HG03575 (cell line): ENCODE measurements around the gene PSMD8.

Source experiments
- ATAC-seq: cut with Tn5 transposase; IDR thresholded peaks from one replicate; pipeline ENCODE4 v1.9.1; 2021; ENCODE audit not compliant: unreplicated experiment, insufficient number of reproducible peaks, low FRiP score; ENCODE audit errors: extremely low read depth

The PSMD8 gene

DNA sequence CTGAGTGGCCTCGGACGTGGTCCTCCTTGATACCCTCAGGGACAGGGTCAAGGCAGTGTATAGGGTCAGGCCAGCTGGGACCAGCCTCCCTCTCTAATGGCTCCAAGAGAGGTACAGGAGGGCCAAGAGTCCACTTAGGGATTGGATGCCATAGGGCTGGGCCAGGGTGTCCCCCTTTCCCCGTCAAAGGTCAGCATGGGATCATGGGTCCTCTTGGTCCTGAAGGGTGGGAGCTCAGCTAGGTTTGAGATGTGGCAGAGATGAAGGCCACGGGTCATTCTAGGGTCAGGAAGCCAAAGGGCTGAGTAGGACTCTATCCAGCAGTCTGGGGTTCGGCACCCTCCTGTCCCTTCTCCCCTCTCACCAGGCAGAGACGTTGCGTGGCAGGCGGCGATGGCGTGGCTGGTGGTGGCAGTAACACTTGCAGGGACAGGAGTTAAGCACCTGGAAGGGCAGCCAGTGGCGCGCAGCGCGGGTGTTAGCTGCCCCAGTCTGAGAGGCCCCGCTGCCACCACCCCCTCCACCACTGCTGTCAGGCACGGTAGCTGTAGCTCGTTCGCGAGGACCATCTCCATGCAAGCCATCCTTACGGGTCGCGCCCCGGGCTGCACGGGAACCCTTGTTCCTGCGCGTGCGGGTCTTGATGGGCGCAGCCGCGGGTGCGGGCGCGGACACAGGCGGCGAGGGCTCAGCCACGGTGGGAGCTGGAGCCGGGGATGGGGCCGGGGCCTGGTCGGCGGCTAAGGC lies 10.9 kb downstream of the PSMD8 start:
- ATAC-seq, result no peak

GRCh38 chr19:38385804-38386257 lies 11.5 kb downstream of the PSMD8 start:
- ATAC-seq, result no peak

- no peak for ATAC-seq
These were observed 12.1 kb downstream of the PSMD8 start for GRCh38 chr19:38386300-38386970.

DNA sequence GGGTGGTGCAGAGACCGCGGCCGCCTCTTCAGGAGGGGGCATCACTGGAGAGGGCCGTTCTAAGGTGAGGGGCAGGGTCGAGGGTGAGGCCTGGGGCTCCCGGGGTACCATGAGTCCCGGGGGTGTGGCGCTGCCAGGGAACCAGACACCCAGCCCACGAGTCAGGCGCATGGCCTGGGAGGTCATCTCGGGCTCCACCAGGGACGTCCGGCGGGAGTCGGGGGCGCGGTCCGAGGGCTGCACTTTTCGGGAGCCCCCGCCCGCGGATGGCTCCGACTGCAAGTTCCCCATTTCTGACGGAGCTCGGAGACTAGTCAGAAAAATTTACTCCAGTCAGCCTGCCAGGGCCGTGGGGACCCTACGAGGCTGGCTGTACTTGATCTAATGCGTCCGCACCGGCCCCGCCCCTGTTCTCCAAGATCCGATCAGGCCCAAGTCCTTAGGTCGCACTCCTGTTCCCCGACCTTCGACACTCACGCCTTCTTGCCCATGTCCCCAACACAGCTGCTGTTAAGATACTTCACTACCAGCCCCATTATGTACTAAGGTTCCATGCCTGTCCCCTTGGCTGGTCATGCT lies 12.7 kb downstream of the PSMD8 start:
- no peak for ATAC-seq

GRCh38 chr19:38387550-38388348 lies 13.4 kb downstream of the PSMD8 start, which contains the start of gene GGN:
Gene GGN (minus strand): TSS chr19:38388034. CDS start chr19:38387261, 773 bp downstream.
- no peak for ATAC-seq

DNA sequence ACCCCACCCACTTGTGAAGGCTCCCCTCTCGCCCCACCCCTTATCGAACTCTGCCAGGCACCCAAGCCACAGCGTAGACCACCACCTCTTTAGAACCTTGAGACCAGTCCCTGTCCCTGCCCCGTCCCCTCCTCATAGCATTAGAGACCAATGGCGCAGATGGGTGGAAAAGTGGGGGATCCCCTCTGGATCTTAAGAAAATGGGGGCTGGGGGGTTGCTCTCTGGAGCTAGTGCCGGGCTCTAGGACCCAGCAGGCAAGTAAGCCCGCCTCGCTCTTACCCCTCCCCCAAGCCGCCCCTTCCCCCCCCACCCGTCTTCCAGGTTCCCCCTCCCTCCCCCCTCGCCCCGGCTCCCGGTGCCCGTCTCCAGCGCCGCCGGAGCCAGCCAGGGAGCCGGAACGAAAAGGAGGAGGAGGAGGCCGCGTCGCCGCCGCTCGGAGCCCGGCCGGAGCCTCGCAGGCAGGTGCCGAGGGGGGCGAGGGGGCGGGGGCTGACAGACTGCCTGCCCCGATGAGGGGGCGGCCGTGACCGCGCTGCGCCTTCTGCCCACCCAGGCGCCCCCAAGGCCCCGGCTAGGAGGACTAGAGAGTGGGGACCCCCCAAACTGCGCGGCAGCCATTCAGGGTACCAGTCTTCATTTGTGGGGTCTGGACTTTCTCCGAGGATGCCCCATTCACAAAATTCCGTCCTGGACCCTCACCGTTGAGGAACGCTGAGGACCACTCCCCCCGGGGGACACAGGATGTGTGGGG lies 14.2 kb downstream of the PSMD8 start, which contains the start of gene SPRED3:
TSS of gene SPRED3 (plus strand) at position 349 of the 752 bp plus-strand sequence. CDS start 1,606 bp downstream, outside the sequence.
- ATAC-seq, result no peak

DNA sequence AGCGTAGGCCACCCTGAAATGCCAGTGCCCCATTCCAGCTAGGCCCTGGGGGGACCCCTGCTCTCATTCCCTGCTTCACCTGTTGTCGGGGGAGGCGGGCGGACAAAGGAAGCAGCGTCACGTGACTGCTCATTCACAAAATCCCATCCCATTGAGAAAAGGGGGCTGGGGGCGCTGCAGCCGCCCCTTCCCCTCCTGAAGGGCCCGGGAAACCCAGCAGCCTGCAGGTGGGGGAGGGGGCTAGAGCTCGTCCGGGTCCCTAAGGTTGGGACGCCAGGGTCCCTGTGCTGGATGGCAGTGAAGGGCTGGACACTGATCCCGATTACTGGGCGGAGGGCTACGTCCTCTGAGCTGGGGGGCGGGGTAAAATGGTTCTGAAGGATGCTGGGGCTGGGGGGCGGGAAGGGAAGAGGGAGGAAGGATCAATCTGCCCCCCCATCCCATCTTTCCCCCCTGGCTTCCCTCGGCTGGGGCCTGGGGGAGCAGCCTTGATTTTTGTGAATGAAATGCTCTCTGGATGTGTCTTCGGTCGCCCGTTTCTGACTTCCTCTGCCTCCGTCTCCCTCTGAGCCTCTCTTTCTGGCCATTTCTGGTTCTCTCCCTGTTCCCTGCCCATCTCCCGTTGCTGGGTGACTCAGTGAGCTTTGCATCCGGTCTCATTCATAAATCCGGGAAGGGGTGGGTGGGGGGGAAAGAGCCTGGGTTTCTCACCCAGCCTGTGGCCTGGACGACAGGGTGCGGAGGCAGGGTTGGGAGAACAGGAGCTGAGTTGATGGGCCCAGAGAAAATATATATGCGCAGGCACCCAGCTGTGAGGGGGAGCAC lies 14.9 kb downstream of the PSMD8 start:
- ATAC-seq, result no peak

DNA sequence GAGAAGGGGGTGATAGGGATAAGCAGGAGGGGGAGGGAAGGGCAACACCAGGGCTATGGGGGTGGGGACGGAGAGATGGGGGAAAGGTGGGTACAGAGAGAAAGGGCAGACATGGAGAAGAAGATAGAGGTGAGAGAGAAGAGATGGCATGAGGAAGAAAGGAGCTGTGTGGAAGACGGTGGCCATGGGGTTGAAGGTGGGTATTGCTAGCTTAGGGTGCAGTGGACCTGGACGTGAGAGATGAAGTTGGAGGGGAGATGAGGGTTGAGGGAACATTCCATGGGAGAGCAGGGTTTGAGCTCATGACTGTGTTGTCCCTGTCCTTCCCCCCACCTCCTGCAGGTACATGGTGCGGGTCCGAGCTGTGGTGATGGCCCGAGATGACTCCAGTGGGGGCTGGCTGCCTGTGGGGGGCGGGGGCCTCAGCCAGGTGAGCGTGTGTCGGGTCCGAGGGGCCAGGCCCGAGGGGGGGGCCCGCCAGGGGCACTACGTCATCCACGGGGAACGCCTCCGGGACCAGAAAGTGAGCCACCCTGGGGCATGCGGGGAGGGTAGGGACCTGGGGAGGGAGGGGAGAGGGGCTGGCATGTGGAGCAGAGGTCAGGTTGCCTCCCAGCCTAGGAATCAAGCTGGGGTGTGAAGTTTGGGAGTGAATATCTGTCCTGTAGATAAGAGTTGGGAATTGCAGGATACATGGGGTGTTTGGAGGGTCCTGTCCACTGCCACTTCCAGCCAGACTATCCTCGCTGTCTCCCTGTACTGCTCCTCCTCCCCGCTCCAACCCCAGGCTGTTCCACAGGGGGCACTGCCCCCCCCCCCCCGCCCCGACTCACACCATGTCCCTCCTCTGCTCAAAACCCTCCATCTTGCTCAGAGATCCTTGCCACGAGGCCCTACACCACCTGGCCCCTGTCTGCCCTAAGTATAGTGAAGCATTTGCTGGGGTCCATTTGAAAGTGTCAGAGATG lies 15.9 kb downstream of the PSMD8 start:
- no peak for ATAC-seq

DNA sequence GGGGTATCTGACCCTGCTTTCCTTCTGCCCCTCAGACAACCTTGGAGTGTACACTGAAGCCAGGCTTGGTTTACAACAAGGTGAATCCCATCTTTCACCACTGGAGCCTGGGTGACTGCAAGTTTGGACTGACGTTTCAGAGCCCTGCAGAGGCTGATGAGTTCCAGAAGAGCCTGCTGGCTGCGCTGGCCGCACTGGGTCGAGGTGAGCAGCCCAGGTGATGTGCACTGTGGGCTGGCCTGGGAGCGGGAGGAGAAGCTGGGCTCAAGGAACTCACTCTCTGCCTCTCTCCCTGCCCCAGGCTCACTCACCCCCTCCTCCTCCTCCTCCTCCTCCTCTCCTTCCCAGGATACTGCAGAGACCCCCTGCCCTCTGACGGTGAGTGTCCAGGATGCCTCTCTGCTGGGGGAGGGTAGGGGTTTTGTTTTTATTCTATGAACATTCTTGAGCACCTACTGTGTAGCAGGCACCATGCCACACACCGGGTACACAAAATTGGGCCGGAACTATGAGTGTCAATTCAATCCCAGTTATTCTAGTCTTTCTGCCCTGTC lies 17.6 kb downstream of the PSMD8 start:
- no peak for ATAC-seq

DNA sequence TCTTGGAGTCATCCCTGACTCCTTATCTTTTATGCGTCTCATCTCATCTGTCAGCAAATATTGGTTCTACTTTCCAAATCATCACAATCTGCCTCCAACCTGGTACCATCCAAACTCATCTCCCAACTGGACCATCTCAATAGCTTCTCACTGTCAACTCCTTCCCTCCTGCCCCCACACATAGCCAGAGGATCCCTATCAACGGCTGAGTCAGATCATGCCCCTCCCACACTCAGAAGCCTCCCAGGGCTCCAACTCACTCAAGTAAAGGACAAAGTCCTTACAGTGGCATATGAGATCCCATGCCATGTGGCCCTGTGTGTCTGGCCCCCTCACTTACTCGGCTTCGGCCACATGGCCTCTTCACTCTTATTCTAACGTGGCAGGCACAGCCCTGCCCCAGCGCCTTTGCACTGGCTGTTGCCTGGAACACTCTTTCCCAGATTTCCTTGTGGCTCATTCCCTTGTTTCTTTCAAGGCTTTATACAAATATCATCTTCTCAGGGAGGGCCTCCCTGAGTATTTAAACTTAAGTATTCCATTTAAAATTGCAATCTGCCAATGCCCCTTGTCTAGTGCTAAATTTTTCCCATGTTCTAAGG lies 18.4 kb downstream of the PSMD8 start:
- no peak for ATAC-seq

DNA sequence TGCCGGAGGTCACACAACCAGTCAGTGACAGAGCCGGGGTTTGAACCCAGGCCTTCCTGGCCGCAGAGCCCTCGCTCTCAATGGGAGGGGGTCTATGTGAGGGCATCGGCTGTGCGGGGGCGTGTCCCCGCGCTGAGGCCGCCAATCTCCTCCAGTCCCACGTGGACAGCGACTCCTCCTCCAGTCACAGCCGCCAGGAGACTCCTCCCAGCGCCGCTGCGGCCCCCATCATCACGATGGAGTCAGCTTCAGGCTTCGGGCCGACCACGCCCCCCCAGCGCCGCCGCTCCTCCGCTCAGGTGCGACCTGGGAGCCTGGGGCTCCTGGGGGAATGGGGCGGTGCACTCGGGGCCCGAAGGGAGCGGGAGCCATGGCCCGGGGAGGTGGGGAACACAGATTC lies 20.1 kb downstream of the PSMD8 start:
- no peak for ATAC-seq

DNA sequence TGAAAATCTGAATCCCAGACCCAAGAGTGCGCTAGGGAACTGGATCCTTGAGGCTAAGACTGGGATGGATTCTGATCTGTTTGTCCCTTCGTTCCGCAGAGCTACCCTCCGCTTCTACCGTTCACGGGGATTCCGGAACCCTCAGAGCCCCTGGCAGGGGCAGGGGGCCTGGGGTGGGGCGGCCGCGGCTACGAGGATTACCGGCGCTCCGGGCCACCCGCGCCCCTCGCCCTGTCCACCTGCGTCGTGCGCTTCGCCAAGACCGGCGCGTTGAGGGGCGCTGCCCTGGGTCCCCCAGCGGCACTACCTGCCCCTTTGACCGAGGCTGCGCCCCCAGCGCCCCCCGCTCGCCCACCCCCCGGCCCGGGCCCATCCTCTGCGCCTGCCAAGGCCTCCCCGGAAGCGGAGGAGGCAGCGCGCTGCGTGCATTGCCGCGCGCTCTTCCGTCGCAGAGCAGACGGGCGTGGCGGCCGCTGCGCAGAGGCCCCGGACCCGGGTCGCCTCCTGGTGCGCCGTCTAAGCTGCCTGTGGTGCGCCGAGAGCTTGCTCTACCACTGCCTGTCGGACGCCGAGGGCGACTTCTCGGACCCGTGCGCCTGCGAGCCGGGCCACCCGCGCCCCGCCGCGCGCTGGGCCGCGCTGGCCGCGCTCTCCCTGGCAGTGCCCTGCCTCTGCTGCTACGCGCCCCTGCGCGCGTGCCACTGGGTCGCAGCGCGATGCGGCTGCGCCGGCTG lies 21.2 kb downstream of the PSMD8 start:
- no peak for ATAC-seq

DNA sequence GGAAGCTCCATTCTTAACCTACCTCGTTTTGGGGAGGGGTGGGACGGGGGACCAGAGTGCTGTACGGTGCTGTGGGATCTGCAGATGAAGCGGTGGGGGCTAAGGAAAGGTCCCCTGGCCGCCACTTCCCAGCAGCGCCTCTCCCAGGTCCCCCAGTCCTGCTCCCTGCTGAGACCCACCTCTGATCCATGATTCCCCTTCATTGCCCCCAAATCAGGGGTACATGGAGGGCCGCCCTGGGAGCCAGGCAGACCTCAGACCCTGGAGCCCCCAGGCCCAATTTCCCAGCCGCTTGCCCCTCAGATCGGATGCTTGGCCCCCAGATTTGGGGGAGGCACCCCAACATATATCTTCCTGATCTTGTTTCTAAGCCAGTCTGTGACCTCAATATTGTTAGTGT lies 24.7 kb downstream of the PSMD8 start:
- ATAC-seq, result no peak

- no peak for ATAC-seq
These were observed 25.2 kb downstream of the PSMD8 start for GRCh38 chr19:38399537-38399936.

- ATAC-seq, result no peak
These were observed 26.0 kb downstream of the PSMD8 start for GRCh38 chr19:38400361-38400760.
